Measurements from ENCODE around the gene RCSD1. TPM values are rescaled to one million over a fixed set of nuclear protein-coding genes. Genes with fewer than 3 reads are reported as not detected.
"Not testable (repeated sequence)": the region's sequence is repeated elsewhere in the genome, so short reads cannot be mapped to it uniquely, and the experiment has no call there.

RCSD1 gene
- polyA plus RNA-seq (ENCODE audit: insufficient read length in 4 of 4): 10 to 100 TPM; 13.3 to 15.8 (median 14.8) TPM

DNA sequence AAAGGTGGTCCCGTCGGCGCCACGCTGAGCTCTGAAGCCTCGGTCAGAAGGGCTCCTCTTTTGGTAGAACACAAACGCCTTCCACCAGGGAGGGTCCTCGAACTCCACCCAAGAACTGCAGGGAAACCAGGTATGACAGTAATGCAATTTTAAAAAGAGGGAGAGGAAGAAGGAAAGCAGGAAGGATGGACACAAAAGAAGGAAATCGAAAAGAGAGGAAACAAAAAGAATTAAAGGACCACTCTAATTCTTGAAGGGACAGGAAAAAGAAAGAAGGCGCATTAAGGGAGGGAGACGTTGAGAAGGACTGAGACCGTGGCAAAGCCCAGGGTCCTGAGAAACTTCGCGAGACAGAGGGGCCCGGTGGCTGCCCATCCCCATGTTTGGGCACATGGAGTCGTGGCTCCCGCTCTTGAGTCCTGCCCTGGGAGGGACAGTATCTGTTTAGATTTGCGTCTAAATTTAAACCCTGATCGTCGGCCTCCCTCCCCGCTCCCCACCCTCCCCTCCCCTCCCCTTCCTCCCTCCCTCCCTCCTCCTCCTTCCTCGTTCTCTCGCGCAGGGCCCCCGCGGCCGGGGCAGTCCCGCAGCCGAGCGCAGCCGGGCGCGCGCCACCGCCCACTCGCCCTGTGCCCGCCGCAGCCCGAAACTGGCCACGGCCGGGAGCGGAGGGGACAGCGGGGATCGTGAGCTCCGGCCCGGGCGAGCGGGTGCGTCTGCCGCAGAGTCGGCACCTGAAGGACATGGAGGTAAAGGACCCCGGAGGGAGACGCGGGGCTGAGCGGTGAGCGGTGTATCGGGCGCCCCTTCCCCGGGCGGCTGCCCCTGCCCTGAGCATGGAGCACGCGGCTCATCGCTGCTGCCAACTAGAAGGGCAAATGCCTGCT is at the start of gene RCSD1:
Gene RCSD1, plus strand, starts transcription at position 552 of the 887 bp plus-strand sequence. Its CDS starts 192 bp downstream, at position 744.
- DNase-seq (ENCODE audit: low read depth in 4 of 4, low spot score in 3 of 4): no peak

DNA sequence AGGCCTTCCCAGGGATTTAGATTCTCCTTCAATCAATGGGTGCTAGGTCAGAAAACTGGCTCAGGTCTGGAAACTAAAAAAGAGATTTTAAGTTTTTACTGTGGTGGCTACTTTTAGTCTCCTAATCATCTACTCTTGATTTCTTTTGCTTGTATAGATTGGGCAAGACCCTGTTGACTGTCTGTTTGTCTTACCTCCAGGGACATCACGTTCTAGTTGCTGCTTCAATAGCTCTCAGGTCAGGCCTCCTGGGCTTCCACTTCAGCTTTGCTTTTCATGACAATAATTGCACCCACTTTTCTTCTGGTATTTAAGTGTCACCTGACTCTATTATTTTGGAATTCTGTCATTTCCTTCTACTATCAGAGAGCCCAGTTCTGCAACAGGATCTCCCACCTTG is 48.0 kb upstream of the RCSD1 start:
- no peak for DNase-seq (ENCODE audit: low read depth in 4 of 4, low spot score in 3 of 4)

- no peak for DNase-seq (ENCODE audit: low read depth in 4 of 4, low spot score in 3 of 4)
Measured at GRCh38 chr1:167582722-167583121, 47.3 kb upstream of the RCSD1 start.

GRCh38 chr1:167584581-167584980 is 45.5 kb upstream of the RCSD1 start:
- no peak for DNase-seq (ENCODE audit: low read depth in 4 of 4, low spot score in 3 of 4)

- DNase-seq (ENCODE audit: low read depth in 4 of 4, low spot score in 3 of 4): no peak
Measured at GRCh38 chr1:167587342-167587741, 42.7 kb upstream of the RCSD1 start.

GRCh38 chr1:167587872-167588271 is 42.2 kb upstream of the RCSD1 start:
- DNase-seq (ENCODE audit: low read depth in 4 of 4, low spot score in 3 of 4): no peak

DNA sequence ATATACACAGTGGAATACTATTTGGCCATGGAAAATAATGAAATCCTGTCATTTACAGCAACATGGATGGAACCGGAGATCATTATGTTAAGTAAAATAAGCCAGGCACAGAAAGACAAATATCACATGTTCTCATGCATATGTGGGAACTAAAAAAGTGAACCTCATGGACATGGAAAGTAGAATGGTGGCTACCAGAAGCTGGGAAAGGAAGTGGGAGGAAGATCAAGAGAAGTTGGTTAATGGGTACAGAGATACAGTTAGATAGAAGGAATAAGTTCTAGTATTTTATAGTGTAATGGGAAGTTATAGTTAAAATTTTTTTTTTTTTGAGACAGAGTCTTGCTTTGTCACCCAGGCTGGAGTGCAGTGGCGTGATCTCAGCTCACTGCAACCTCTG is 41.7 kb upstream of the RCSD1 start:
- DNase-seq (ENCODE audit: low read depth in 4 of 4, low spot score in 3 of 4): no peak

DNA sequence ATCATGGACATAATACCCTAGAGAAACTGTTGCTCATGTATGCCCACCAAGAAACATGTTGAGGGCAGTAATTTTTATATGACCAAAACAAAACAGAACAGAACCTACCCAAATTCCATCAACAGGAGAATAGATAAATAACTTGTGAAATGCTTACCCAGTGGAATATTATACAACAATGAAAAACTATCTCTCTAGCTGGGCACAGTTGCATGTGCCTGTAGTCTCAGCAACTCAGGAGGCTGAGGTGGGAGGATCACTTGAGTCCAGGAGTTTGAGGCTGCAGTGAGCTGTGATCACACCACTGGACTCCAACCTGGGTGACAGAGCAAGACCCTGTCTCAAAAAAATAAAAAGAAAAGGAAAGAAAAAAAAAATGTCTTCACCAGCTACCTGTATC is 37.6 kb upstream of the RCSD1 start:
- DNase-seq (ENCODE audit: low read depth in 4 of 4, low spot score in 3 of 4): no peak

- no peak for DNase-seq (ENCODE audit: low read depth in 4 of 4, low spot score in 3 of 4)
Measured at GRCh38 chr1:167593860-167594259, 36.2 kb upstream of the RCSD1 start.

DNA sequence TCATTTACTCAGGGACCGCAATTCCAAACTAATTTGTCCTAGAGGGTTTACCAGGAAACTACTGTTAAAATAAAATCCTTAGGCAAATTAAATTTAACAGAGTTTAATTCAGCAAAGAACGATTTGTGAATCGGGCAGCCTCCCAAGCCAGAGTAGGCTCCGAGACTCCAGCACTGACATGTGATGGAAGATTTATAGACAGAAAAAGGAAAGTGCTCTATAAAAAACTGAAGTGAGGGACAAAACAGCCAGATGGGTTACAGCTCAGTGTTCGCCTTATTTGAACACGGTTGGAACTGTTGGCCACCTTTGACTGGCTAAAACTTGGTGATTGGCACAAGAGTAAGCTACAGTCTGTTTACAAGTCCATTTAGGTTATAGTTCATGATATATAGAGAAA is 35.2 kb upstream of the RCSD1 start:
- no peak for DNase-seq (ENCODE audit: low read depth in 4 of 4, low spot score in 3 of 4)

DNA sequence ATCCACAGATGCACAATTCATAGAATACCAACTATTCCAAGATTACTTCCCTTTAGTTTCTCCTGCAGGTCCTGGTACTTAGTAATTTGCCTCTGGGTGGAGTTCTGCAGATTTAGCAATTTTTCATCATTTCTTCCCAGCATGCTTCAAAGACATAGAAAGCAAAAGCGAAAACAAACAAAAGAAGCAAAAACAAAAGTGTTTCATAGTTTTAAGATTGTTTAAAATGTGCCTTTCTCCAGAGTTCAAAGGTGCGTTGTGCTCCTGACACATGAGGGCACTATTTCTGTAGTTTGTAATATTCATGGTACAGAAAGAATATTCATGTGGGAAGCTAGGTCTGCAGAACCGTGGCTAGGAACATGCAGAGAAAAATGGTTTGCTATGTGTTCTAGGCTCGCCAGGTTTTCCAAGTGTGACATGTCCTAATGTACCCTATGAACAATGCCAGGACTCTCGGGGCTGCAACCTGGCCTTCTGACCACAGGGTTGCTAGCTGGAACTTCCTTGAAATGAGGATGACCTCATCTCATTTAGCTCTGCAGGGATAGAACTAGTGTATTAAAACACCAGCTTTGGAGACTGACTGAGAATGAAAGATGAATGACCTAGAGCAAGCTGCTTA is 30.0 kb upstream of the RCSD1 start:
- no peak for DNase-seq (ENCODE audit: low read depth in 4 of 4, low spot score in 3 of 4)

DNA sequence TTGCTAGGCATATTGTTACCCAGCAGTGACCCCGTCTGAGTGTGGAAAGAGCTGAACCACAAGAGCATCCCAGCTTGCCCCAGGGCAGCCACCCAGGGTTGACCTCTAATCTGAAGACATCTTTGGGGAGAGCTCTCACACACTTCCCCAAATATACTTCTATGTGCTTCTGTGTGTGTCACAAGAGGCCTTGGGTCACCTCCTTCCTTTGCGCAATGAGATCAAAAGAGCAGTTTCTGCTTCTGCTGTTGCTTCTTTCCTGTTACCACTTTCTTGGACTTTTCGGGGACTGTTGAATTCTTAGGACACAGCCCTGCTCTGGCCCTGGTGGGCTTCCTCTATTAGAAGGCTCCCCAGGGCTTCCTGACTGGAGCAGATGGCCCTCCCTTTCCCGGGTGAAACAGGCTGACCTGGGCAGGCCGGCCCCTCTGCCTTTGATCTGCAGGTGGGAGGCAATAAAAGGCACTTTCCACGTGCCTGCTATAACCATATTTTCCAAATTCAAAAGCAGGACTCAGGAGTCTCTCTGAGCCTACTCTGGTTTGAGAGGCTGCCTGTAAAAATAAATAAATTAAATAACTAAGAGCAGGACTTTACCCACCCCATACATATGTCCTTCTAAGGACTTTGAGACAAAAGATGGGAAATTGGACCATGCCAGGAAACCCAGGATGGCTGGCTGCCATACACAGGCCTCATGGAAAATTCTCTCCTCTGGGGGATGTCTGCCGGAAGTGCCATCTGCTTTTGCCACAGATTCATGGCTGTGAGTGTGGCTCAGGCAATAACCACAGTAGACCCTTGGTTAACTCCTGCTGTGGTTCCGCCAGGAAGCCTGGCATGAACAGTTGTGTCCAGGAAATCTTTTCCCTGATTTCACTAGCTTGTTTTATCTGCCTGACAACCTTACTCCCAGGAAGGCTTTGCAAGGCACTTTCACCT is 28.3 kb upstream of the RCSD1 start:
- no peak for DNase-seq (ENCODE audit: low read depth in 4 of 4, low spot score in 3 of 4)

DNA sequence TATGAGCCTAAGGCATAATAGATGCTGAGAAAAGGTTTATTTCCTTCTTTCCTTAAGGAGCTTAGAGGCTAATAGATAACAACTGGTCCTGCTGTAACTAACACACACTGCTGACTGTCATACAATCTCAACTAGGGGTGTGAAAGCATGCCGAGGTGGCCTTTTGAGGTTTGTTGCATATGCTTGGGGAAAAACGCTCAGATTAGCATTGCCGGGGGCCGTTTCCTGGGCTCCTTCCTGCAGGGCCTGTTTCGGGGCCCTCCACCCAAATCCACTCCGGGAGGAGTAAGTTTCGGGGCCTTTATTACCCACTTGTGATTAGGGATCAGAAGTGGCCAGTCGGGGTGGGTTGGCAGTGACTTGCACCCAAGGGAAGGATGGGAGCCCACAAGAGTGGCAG is 27.2 kb upstream of the RCSD1 start:
- no peak for DNase-seq (ENCODE audit: low read depth in 4 of 4, low spot score in 3 of 4)

DNA sequence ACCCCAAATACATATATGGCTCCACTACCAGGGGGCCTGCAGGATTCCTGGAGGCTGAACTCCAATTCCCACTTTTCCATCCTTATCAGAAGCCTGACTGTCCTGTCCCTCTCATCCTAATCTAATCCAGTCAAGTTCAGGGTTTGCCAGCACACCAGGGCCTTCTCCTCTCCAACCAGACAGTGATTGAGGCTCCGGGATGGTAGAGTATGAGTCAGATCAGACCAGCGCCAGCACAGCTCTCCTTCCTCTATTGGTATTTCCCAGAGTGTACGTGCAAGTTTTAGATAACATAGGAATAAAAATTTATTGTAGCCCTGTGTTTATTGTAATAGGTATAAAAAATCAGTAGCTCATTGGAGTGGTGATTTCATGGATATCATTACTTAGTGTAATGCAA is 24.5 kb upstream of the RCSD1 start:
- DNase-seq (ENCODE audit: low read depth in 4 of 4, low spot score in 3 of 4): no peak

- no peak for DNase-seq (ENCODE audit: low read depth in 4 of 4, low spot score in 3 of 4)
Measured at GRCh38 chr1:167611983-167612382, 18.0 kb upstream of the RCSD1 start.

DNA sequence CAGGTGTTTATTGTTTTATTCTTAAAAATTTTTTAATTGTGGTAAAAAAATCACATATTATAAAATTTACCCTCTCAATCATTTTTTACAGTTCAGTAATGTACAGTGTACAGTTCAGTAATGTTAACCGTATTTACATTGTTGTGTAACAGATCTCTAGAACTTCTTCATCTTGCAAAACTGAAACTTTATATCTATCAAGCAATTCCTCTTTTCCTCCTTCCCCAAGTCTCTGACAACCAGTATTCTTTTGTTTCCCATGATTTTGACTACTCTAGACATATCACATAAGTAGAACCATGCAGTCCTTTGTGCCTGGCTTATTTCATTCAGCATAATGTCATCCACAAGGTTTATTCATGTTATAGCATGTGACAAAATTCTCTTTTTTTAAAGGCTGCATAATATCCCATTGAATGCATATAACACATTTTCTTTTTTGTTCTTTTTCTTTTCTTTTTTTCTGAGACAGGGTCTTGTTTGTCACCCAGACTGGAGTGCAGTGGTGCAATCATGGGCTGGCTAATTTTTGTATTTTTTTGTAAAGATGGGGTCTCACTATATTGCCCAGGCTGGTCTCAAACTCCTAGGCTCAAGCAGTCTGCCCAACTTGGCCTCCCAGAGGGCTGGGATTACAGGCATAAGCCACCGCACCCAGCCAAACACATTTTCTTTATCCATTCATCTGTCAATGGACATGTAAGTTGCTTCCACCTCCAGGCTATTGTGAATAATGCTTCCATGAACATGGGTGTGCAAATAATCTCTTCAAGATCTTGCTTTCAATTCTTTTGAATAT is 17.2 kb upstream of the RCSD1 start:
- no peak for DNase-seq (ENCODE audit: low read depth in 4 of 4, low spot score in 3 of 4)

DNA sequence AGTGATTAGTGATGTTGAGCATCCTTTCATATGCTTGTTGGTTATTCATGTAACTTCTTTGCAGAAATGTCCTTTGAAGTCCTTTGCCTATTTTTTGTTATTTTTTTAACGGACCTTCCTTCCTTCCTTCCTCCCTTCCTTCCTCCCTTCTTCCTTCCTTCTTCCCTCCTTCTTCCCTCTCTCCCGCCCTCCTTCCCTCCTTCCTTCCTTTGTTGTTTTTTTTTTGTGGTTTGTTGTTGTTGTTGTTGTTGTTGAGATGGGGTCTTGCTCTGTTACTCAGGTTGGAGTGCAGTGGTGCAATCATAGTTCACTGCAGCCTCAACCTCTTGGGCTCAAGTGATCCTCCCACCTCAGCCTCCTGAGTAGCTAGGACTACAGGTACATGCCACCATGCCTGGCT is 16.0 kb upstream of the RCSD1 start:
- not testable (repeated sequence) for DNase-seq (ENCODE audit: low read depth in 4 of 4, low spot score in 3 of 4)

GRCh38 chr1:167614851-167615250 is 15.2 kb upstream of the RCSD1 start:
- DNase-seq (ENCODE audit: low read depth in 4 of 4, low spot score in 3 of 4): no peak

GRCh38 chr1:167616521-167616920 is 13.5 kb upstream of the RCSD1 start:
- no peak for DNase-seq (ENCODE audit: low read depth in 4 of 4, low spot score in 3 of 4)

Data from right renal pelvis (tissue), 4 donors.